BLaER1 (cell line): ENCODE results near the gene USP13.

Experiments
- H3K27ac ChIP-seq: shearing (Covaris generic); formaldehyde crosslinking; 2 replicates; pipeline ENCODE4 v1.8.1; 2022
- H3K27me3 ChIP-seq: shearing (Covaris generic); formaldehyde crosslinking; 2 replicates; pipeline ENCODE4 v1.8.1; 2022
- H3K36me3 ChIP-seq: shearing (Covaris generic); formaldehyde crosslinking; 2 replicates; pipeline ENCODE4 v1.8.1; 2022
- H3K4me1 ChIP-seq: shearing (Covaris generic); formaldehyde crosslinking; 2 replicates; pipeline ENCODE4 v1.8.1; 2022
- H3K4me2 ChIP-seq: shearing (Covaris generic); formaldehyde crosslinking; 2 replicates; pipeline ENCODE4 v1.8.1; 2022
- H3K4me3 ChIP-seq: shearing (Covaris generic); formaldehyde crosslinking; 2 replicates; pipeline ENCODE4 v1.8.1; 2022
- H3K9ac ChIP-seq: shearing (Covaris generic); formaldehyde crosslinking; 2 replicates; pipeline ENCODE4 v1.8.1; 2022
- H3K9me3 ChIP-seq: shearing (Covaris generic); formaldehyde crosslinking; 2 replicates; pipeline ENCODE4 v1.8.1; 2022
- H4K20me1 ChIP-seq: shearing (Covaris generic); formaldehyde crosslinking; 2 replicates; pipeline ENCODE4 v1.8.1; 2022
- Cebpa-rat ChIP-seq: shearing (Covaris generic); IDR thresholded peaks from 2 replicates; pipeline ENCODE4 v1.8.1; 2022

USP13 gene

GRCh38 chr3:179825527-179826246 is 172.8 kb downstream of the USP13 start:
- Histone ChIP-seq H3K4me2 (no peak overlapping the region), H3K9me3 (no peaks in the 10 kb centered on the region), H3K4me3 (no peak overlapping the region), H4K20me1 (no peaks in the 10 kb centered on the region), H3K36me3 (no peaks in the 10 kb centered on the region), H3K9ac (no peak overlapping the region), H3K4me1 (no peaks in the 10 kb centered on the region), H3K27me3 (no peaks in the 10 kb centered on the region), H3K27ac (no peak overlapping the region)
- TF ChIP-seq Cebpa-rat, result no peak

DNA sequence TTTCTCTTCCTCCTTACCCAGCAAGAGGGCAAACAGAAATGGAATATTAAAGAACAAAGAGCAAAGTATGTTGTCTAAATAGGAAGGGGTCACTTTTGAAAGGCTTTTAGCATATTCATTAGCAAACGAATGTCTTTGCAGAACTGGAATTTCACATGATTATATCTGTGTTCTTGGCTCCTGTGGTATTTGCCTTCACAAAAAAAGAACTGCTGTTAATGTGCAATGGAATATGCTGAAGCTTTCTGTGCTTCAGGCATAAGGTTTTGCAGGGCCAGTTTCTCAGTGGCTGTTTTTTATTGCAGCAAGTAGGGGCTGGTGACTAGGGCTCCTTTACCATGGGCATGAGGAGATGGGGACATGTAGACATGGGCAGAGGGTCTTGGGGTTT is 173.4 kb downstream of the USP13 start:
- Histone ChIP-seq H3K4me3 (no peak overlapping the region), H3K27ac (no peak overlapping the region), H3K9ac (no peak overlapping the region), H3K9me3 (no peaks in the 10 kb centered on the region), H4K20me1 (no peaks in the 10 kb centered on the region), H3K4me2 (no peak overlapping the region), H3K27me3 (no peaks in the 10 kb centered on the region), H3K4me1 (no peaks in the 10 kb centered on the region), H3K36me3 (no peaks in the 10 kb centered on the region)
- no peak for TF ChIP-seq Cebpa-rat

DNA sequence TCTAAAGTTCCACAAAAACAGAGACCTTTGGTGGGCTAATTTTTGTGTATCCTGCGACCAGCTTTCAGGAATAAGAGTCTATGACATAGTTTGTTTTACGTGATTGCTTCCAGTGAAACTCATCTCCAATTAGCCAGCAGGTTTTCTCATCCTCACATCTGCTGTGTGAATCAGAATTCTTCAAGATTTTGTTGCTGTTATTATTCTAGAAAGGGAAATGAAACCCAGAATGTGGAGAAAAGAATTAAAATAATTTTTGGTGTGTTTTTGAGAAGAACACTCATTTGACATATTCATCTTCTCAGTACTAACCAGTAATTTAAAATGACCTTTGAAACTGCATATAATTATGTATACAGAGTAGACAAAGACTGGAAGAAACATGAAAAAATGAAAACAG is 175.9 kb downstream of the USP13 start:
- no peaks in the 10 kb centered on the region for H4K20me1 ChIP-seq
- H3K4me3 ChIP-seq, result no peak overlapping the region
- no peaks in the 10 kb centered on the region for H3K36me3 ChIP-seq
- H3K4me2 ChIP-seq, result no peak overlapping the region
- H3K27me3 ChIP-seq, result no peaks in the 10 kb centered on the region
- no peak overlapping the region for H3K9ac ChIP-seq
- TF ChIP-seq Cebpa-rat, result no peak
- H3K4me1 ChIP-seq, result no peaks in the 10 kb centered on the region
- H3K9me3 ChIP-seq, result no peaks in the 10 kb centered on the region
- H3K27ac ChIP-seq, result no peak overlapping the region

DNA sequence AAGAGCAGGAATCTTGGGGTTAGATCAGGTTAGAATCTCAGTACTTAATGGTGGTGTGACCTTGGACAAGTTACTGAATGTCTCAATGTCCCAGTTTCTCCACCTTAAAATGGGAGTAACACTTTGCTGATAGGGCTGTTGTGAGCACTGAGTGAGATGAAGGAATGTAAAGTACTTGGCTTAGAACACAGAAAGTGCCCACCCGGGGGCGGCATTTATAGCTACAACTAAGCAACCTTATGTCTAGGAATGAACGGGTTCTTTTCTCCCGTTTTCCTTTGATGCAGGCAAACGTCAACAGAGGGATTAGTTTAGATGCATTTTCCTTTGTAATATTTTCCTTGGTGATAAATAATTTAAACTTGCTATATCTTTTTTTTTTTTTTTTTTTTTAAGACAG is 176.6 kb downstream of the USP13 start:
- H3K9me3 ChIP-seq, result no peaks in the 10 kb centered on the region
- H3K9ac ChIP-seq, result no peak overlapping the region
- H3K4me1 ChIP-seq, result no peaks in the 10 kb centered on the region
- no peak for TF ChIP-seq Cebpa-rat
- no peak overlapping the region for H3K27ac ChIP-seq
- H3K36me3 ChIP-seq, result no peaks in the 10 kb centered on the region
- no peak overlapping the region for H3K4me3 ChIP-seq
- H3K27me3 ChIP-seq, result no peaks in the 10 kb centered on the region
- no peaks in the 10 kb centered on the region for H4K20me1 ChIP-seq
- H3K4me2 ChIP-seq, result no peak overlapping the region

DNA sequence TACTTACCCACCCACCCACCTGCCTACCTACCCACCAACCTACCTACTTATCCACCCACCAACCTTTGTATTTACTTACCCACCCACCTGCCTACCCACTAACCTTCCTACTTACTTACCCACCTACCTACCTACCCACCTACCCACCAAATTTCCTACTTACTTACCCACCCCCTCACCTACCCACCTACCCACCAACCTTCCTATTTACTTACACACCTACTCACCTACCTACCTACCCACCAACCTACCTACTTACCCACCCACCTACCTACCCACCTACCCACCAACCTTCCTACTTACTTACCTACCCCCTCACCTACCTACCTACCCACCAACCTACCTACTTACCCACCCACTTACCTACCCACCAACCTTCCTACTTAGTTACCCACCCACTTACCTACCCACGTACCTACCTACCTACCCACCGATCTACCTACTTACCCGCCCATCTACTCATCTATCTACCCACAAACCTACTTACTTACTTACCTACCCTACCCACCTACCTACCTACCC is 179.6 kb downstream of the USP13 start:
- TF ChIP-seq Cebpa-rat, result no peak
- Histone ChIP-seq H3K4me1 (no peaks in the 10 kb centered on the region), H3K9me3 (no peaks in the 10 kb centered on the region), H3K9ac (no peak overlapping the region), H4K20me1 (no peaks in the 10 kb centered on the region), H3K4me2 (no peak overlapping the region), H3K4me3 (no peak overlapping the region), H3K36me3 (no peaks in the 10 kb centered on the region), H3K27me3 (no peaks in the 10 kb centered on the region), H3K27ac (no peak overlapping the region)

GRCh38 chr3:179833294-179833693 is 180.5 kb downstream of the USP13 start:
- H3K36me3 ChIP-seq, result no peaks in the 10 kb centered on the region
- H3K4me3 ChIP-seq, result no peak overlapping the region
- no peaks in the 10 kb centered on the region for H3K9me3 ChIP-seq
- no peak overlapping the region for H3K4me2 ChIP-seq
- no peak overlapping the region for H3K27ac ChIP-seq
- H3K27me3 ChIP-seq, result no peaks in the 10 kb centered on the region
- TF ChIP-seq Cebpa-rat, result no peak
- H3K9ac ChIP-seq, result no peak overlapping the region
- H4K20me1 ChIP-seq, result no peaks in the 10 kb centered on the region
- no peaks in the 10 kb centered on the region for H3K4me1 ChIP-seq

DNA sequence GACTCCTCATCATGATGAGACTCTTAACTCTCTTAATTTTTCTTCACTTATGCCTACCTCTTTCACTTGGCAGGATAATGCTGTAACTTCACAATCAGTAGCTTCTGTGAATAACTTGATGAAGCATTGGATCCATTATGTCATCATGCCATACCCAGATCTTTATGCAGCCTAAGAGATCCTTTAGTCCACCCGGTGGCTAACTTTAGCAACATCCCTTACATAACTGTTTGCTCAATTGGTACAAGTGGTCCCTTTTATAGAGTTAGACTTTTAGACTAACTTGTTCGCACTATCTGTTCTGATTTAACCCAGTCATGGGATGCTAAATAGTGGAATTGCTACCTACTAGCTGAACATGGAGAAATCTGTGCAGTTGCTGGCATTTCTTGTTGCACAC is 184.5 kb downstream of the USP13 start:
- Histone ChIP-seq H3K4me2 (no peak overlapping the region), H3K36me3 (no peaks in the 10 kb centered on the region), H3K9ac (no peak overlapping the region), H3K4me1 (no peaks in the 10 kb centered on the region), H3K4me3 (no peak overlapping the region), H3K27me3 (no peaks in the 10 kb centered on the region), H3K27ac (no peak overlapping the region), H3K9me3 (no peaks in the 10 kb centered on the region), H4K20me1 (no peaks in the 10 kb centered on the region)
- TF ChIP-seq Cebpa-rat, result no peak
